ENCODE results near the gene UGT1A8.

The UGT1A8 gene

GRCh38 chr2:233818639-233819621 is 201.5 kb downstream of the UGT1A8 start:
- no peak for TF ChIP-seq CTCF (IDR thresholded peaks at IDR 0.05; ENCODE audit: low read depth, low read length, missing control alignments)
- DNase-seq (ENCODE audit: low read depth) = no peak
- no peak overlapping the region for H3K4me3 ChIP-seq (ENCODE audit: low read depth, low read length)

GRCh38 chr2:233819884-233820773 is 202.7 kb downstream of the UGT1A8 start:
- no peak for DNase-seq (ENCODE audit: low read depth)
- no peak for TF ChIP-seq CTCF (IDR thresholded peaks at IDR 0.05; ENCODE audit: low read depth, low read length, missing control alignments)
- no peak overlapping the region for H3K4me3 ChIP-seq (ENCODE audit: low read depth, low read length)

- no peak overlapping the region for H3K4me3 ChIP-seq (ENCODE audit: low read depth, low read length)
- no peak for DNase-seq (ENCODE audit: low read depth)
- TF ChIP-seq CTCF (IDR thresholded peaks at IDR 0.05; ENCODE audit: low read depth, low read length, missing control alignments) = no peak
Observed at GRCh38 chr2:233820774-233821105, 203.3 kb downstream of the UGT1A8 start.

- no peak overlapping the region for H3K4me3 ChIP-seq (ENCODE audit: low read depth, low read length)
- no peak for DNase-seq (ENCODE audit: low read depth)
- no peak for TF ChIP-seq CTCF (IDR thresholded peaks at IDR 0.05; ENCODE audit: low read depth, low read length, missing control alignments)
Observed at GRCh38 chr2:233821196-233821595, 203.8 kb downstream of the UGT1A8 start.

DNA sequence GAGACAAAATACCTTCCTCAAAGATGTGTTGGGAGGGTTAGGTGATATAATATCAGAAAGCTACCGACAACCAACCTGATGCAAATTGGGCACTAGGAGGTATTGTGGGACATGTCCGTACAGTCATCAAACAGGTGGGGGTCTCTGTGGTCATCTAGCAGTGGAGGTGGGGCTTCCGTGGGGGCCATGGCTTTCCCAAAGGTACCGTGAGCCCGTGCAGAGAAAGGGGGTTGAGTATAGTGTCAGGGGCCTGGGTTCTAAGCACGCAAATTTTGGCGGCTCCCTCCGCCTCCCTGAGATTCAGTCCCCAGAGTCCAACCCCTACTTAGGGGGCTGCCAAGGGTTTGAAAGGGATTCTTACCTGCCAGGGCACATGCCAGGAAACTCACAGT is 204.3 kb downstream of the UGT1A8 start:
- no peak for TF ChIP-seq CTCF (IDR thresholded peaks at IDR 0.05; ENCODE audit: low read depth, low read length, missing control alignments)
- DNase-seq (ENCODE audit: low read depth) = no peak

GRCh38 chr2:233822101-233822771 is 204.8 kb downstream of the UGT1A8 start:
- no peak for TF ChIP-seq CTCF (IDR thresholded peaks at IDR 0.05; ENCODE audit: low read depth, low read length, missing control alignments)
- no peak for DNase-seq (ENCODE audit: low read depth)
- no peak overlapping the region for H3K4me3 ChIP-seq (ENCODE audit: low read depth, low read length)

More for the DNA sequence above, 204.3 kb downstream of the UGT1A8 start:
- no peak overlapping the region for H3K4me3 ChIP-seq (ENCODE audit: low read depth, low read length)

All from GM12864 (cell line).